OCI-LY1 (cell line): ENCODE data around the gene DEPDC5.
A peak's percentile ranks its signal among the peaks of the same experiment; 100 is the strongest.

Source experiments
- H2AFZ ChIP-seq: fragments of 200-600 bp; sonication (generic), shearing (Covaris generic); 2 replicates; pipeline ENCODE4 v1.6.0; 2014; ENCODE audit warnings: antibody characterized with exemption, mild to moderate bottlenecking, low read length
- H3F3A ChIP-seq: fragments of 200-600 bp; sonication (generic), shearing (Covaris generic); 2 replicates; pipeline ENCODE4 v1.6.0; 2014; ENCODE audit warnings: mild to moderate bottlenecking, antibody characterized with exemption, low read length, moderate library complexity; ENCODE audit not compliant: insufficient read depth
- H3K27ac ChIP-seq: fragments of 200-600 bp; sonication (generic); 2 replicates; pipeline ENCODE4 v1.5.1; 2014; ENCODE audit warnings: low read length, mixed run types, mild to moderate bottlenecking, low read depth; ENCODE audit not compliant: poor library complexity, severe bottlenecking
- H3K27me3 ChIP-seq: fragments of 200-600 bp; sonication (generic); 2 replicates; pipeline ENCODE4 v1.6.0; 2014; ENCODE audit warnings: antibody characterized with exemption, mild to moderate bottlenecking, low read length, moderate library complexity; ENCODE audit not compliant: insufficient read depth
- H3K36me3 ChIP-seq: fragments of 200-600 bp; sonication (generic); 2 replicates; pipeline ENCODE4 v1.6.1; 2014; ENCODE audit warnings: mild to moderate bottlenecking, antibody characterized with exemption, low read length, moderate library complexity, mixed read lengths; ENCODE audit not compliant: insufficient read depth
- H3K4me1 ChIP-seq: fragments of 200-600 bp; sonication (generic); 2 replicates; pipeline ENCODE4 v1.5.1; 2014; ENCODE audit warnings: mild to moderate bottlenecking, low read length, moderate library complexity; ENCODE audit not compliant: insufficient read depth, severe bottlenecking
- H3K4me2 ChIP-seq: fragments of 200-600 bp; sonication (generic), shearing (Covaris generic); 2 replicates; pipeline ENCODE4 v1.6.1; 2014; ENCODE audit warnings: low read length
- H3K4me3 ChIP-seq: fragments of 200-600 bp; sonication (generic); 2 replicates; pipeline ENCODE4 v1.5.1; 2014; ENCODE audit warnings: low read length, low read depth, mild to moderate bottlenecking, mixed read lengths; ENCODE audit not compliant: poor library complexity, severe bottlenecking
- H3K79me2 ChIP-seq: fragments of 200-600 bp; shearing (Covaris generic); 2 replicates; pipeline ENCODE4 v1.6.1; 2016; ENCODE audit warnings: mixed run types, low read length, mixed read lengths; ENCODE audit not compliant: insufficient read depth
- H3K9ac ChIP-seq: fragments of 200-600 bp; sonication (generic), shearing (Covaris generic); 2 replicates; pipeline ENCODE4 v1.6.1; 2014; ENCODE audit warnings: mild to moderate bottlenecking, low read length, mixed read lengths
- H3K9me2 ChIP-seq: fragments of 200-600 bp; sonication (generic), shearing (Covaris generic); 2 replicates; pipeline ENCODE4 v1.6.1; 2014; ENCODE audit warnings: low read depth, mild to moderate bottlenecking, low read length, mixed read lengths
- H3K9me3 ChIP-seq: fragments of 200-600 bp; shearing (Covaris generic); 2 replicates; pipeline ENCODE4 v1.6.1; 2014; ENCODE audit warnings: low read length, mixed read lengths
- H4K20me1 ChIP-seq: fragments of 200-600 bp; sonication (generic), shearing (Covaris generic); 2 replicates; pipeline ENCODE4 v1.6.0; 2016; ENCODE audit warnings: mild to moderate bottlenecking, low read length; ENCODE audit not compliant: insufficient read depth
- CTCF ChIP-seq: fragments of 200-600 bp; sonication (generic), shearing (Covaris generic); IDR thresholded peaks from 2 replicates; pipeline ENCODE4 v1.5.1; 2017; ENCODE audit warnings: mild to moderate bottlenecking, antibody characterized with exemption, low read length, moderate library complexity, mixed read lengths
- EZH2 ChIP-seq: fragments of 200-600 bp; sonication (generic), shearing (Covaris generic); IDR thresholded peaks from 2 replicates; pipeline ENCODE4 v1.8.0; 2017; ENCODE audit warnings: borderline replicate concordance, mixed run types, mild to moderate bottlenecking, antibody characterized with exemption, low read length, moderate library complexity, mixed read lengths

DEPDC5 gene

GRCh38 chr22:31726692-31727091, 27.1 kb upstream of the DEPDC5 start:
- H4K20me1 ChIP-seq = no peaks in the 10 kb centered on the region
- H3K9ac ChIP-seq = no peak overlapping the region
- H2AFZ ChIP-seq = no peak overlapping the region
- TF ChIP-seq CTCF (no peak), EZH2 (no peak)
- no peaks in the 10 kb centered on the region for H3F3A ChIP-seq
- H3K4me1 ChIP-seq = no peaks in the 10 kb centered on the region
- no peaks in the 10 kb centered on the region for H3K27me3 ChIP-seq
- no peaks in the 10 kb centered on the region for H3K9me2 ChIP-seq
- no peak overlapping the region for H3K4me3 ChIP-seq
- peaks cover 42% of the 10 kb centered on the region for H3K36me3 ChIP-seq
- H3K27ac ChIP-seq = no peak overlapping the region
- 0 out of 2 replicates have a peak, but pooled peaks cover 1% of the 10 kb centered on the region for H3K79me2 ChIP-seq
- no peak overlapping the region for H3K4me2 ChIP-seq
- H3K9me3 ChIP-seq = no peaks in the 10 kb centered on the region

GRCh38 chr22:31728857-31729256, 25.0 kb upstream of the DEPDC5 start:
- no peak overlapping the region for H2AFZ ChIP-seq
- no peak overlapping the region for H3K4me3 ChIP-seq
- H3K27ac ChIP-seq = no peak overlapping the region
- no peaks in the 10 kb centered on the region for H3F3A ChIP-seq
- no peaks in the 10 kb centered on the region for H3K9me2 ChIP-seq
- no peaks in the 10 kb centered on the region for H3K9me3 ChIP-seq
- H3K79me2 ChIP-seq = 0 out of 2 replicates have a peak, but pooled peaks cover 9% of the 10 kb centered on the region
- no peak overlapping the region for H3K9ac ChIP-seq
- H3K4me2 ChIP-seq = no peak overlapping the region
- H3K27me3 ChIP-seq = no peaks in the 10 kb centered on the region
- H3K36me3 ChIP-seq = peaks cover 33% of the 10 kb centered on the region
- no peaks in the 10 kb centered on the region for H3K4me1 ChIP-seq
- no peaks in the 10 kb centered on the region for H4K20me1 ChIP-seq
- TF ChIP-seq EZH2 (no peak), CTCF (no peak)

- Histone ChIP-seq H3K4me1 (no peaks in the 10 kb centered on the region), H3F3A (no peaks in the 10 kb centered on the region), H3K9me2 (no peaks in the 10 kb centered on the region), H3K36me3 (peaks cover 33% of the 10 kb centered on the region), H3K9ac (no peak overlapping the region), H3K27me3 (no peaks in the 10 kb centered on the region), H3K4me3 (no peak overlapping the region), H3K79me2 (peaks cover 10% of the 10 kb centered on the region), H4K20me1 (no peaks in the 10 kb centered on the region), H3K27ac (no peak overlapping the region), H3K9me3 (no peaks in the 10 kb centered on the region), H3K4me2 (no peak overlapping the region), H2AFZ (no peak overlapping the region)
- TF ChIP-seq CTCF (peak; percentile 34; the same call in 1 of the 2 replicates), EZH2 (no peak)
Observed at GRCh38 chr22:31730344-31730711, 23.5 kb upstream of the DEPDC5 start.
